GM12873 (cell line): ENCODE measurements around the gene OR10H1.

Source experiments
- CTCF ChIP-seq: IDR thresholded peaks from 2 replicates; pipeline ENCODE4 v1.5.1; 2012; ENCODE audit warnings: low read depth, mild to moderate bottlenecking, moderate library complexity, low read length, control low read depth; ENCODE audit not compliant: insufficient read depth; ENCODE audit errors: missing control alignments

OR10H1 gene

GRCh38 chr19:15815306-15815705, at the start of gene OR10H1:
TSS of gene OR10H1 (minus strand) at chr19:15815664. CDS start at chr19:15808037, 7,627 bp downstream.
- TF ChIP-seq CTCF: no peak

- no peak for TF ChIP-seq CTCF
These were observed 49.4 kb upstream of the OR10H1 start for GRCh38 chr19:15864824-15865223.

GRCh38 chr19:15863272-15863671, 47.8 kb upstream of the OR10H1 start:
- TF ChIP-seq CTCF: no peak

GRCh38 chr19:15862444-15862843, 47.0 kb upstream of the OR10H1 start:
- no peak for TF ChIP-seq CTCF

GRCh38 chr19:15860522-15860921, 45.1 kb upstream of the OR10H1 start:
- no peak for TF ChIP-seq CTCF

- TF ChIP-seq CTCF: no peak
These were observed 43.7 kb upstream of the OR10H1 start for GRCh38 chr19:15859187-15859586.

- no peak for TF ChIP-seq CTCF
These were observed 34.9 kb upstream of the OR10H1 start for GRCh38 chr19:15850385-15850784.
